ENCODE measurements around the gene PAH. TPM values are rescaled to one million over a fixed set of nuclear protein-coding genes. Genes with fewer than 3 reads are reported as not detected.

The PAH gene
- total and polyA plus RNA-seq, 2 donors (not counting 3 experiments of a cell fraction or from before 2014, with no cell fraction given) = not detected

DNA sequence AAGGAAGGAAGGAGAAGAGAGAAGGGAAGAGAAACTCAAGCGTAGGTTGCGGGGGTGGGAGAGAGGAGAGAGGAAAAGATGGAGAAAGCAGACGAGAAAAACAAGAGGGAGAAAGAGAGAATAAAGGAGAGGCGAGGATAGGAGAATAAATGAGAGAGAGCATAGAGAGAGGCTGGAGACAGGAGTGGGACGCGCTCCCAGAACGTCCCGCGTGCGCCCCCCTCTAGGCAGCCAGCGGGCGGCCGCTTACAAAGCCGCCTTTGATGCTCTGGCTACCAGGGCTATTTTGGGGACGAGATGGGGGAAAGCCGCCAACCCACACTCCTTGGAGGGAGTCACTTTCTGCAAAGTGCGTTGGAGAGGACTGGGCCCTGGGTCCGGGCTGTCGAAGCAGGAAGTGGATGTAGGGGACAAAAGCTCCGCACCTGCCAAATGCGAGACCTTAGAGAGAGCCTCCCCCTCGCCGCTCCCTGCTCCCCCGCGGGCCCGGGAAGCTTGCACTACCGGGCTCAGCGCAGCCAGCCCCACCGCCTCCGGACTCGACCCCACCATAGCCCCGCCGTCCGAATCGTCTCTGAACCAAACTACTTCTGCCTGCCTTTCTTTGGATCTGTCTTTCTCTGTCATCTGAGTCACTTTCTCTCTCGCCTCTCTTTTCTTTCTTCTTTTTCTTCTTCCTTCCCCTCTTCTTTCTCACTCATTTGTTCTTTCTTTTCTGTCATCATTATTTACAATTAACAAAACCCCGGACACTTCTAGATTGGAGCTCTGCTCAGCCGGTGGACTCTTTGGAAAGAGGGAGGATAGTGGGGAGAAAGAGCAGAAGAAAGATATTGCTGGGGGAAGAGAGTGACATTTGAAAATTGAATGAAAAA, 48.5 kb upstream of the PAH start:
- no peak overlapping the region for H3K27ac ChIP-seq (ENCODE audit: insufficient read depth, low read depth, low read length)
- H3K4me3 ChIP-seq (replicated peaks in 1 of 3; ENCODE audit: insufficient read depth in 1 of 3, low read depth in 1 of 3, low read length in 3 of 3) = no peak overlapping the region
- TF ChIP-seq, protein P1, sequence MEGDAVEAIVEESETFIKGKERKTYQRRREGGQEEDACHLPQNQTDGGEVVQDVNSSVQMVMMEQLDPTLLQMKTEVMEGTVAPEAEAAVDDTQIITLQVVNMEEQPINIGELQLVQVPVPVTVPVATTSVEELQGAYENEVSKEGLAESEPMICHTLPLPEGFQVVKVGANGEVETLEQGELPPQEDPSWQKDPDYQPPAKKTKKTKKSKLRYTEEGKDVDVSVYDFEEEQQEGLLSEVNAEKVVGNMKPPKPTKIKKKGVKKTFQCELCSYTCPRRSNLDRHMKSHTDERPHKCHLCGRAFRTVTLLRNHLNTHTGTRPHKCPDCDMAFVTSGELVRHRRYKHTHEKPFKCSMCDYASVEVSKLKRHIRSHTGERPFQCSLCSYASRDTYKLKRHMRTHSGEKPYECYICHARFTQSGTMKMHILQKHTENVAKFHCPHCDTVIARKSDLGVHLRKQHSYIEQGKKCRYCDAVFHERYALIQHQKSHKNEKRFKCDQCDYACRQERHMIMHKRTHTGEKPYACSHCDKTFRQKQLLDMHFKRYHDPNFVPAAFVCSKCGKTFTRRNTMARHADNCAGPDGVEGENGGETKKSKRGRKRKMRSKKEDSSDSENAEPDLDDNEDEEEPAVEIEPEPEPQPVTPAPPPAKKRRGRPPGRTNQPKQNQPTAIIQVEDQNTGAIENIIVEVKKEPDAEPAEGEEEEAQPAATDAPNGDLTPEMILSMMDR (IDR thresholded peaks at IDR 0.05; ENCODE audit: extremely low read depth in 1 of 2, insufficient read depth in 1 of 2, low read depth in 1 of 2, low read length in 2 of 2) = no peak
- TF ChIP-seq, protein P2, sequence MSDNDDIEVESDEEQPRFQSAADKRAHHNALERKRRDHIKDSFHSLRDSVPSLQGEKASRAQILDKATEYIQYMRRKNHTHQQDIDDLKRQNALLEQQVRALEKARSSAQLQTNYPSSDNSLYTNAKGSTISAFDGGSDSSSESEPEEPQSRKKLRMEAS (IDR thresholded peaks at IDR 0.05; ENCODE audit: insufficient read depth, insufficient read length) = no peak
- TF ChIP-seq GATA2 (IDR thresholded peaks at IDR 0.05; ENCODE audit: insufficient read depth, insufficient read length, low read depth, low read length) (no peak), EZH2 (IDR thresholded peaks at IDR 0.05; ENCODE audit: borderline replicate concordance, low read depth, low read length, severe bottlenecking) (peak; percentile 39), JUN (IDR thresholded peaks at IDR 0.05; ENCODE audit: borderline replicate concordance, insufficient read depth, insufficient read length, low read depth) (no peak), POLR2AphosphoS5 (IDR thresholded peaks at IDR 0.05; ENCODE audit: insufficient read depth, low read depth, low read length) (no peak), MYC (IDR thresholded peaks at IDR 0.05; ENCODE audit: low read depth, low read length) (no peak)
- H3K9me1 ChIP-seq (replicated peaks; ENCODE audit: control insufficient read depth, extremely low read depth, insufficient read depth, low read length) = no peaks in the 10 kb centered on the region
- no peaks in the 10 kb centered on the region for H4K20me1 ChIP-seq (replicated peaks; ENCODE audit: control insufficient read depth, extremely low read depth, insufficient read depth, low read length)
- H2AFZ ChIP-seq (ENCODE audit: low read depth, low read length) = no peak overlapping the region
- H3K4me2 ChIP-seq (ENCODE audit: insufficient read depth, low read length) = no peak overlapping the region
- no peak for DNase-seq (ENCODE audit: low read depth, low spot score)
- no TSS peak for BruUV-seq (replicated peaks)
- peaks cover 27 to 35% of the 10 kb centered on the region in 2 experiments for H3K27me3 ChIP-seq (ENCODE audit: control insufficient read depth in 2 of 2, insufficient read depth in 2 of 2, low read length in 2 of 2)
- no peaks in the 10 kb centered on the region for H3K4me1 ChIP-seq (ENCODE audit: control insufficient read depth, extremely low read depth, insufficient read depth, low read length)
- ChIA-PET CTCF (no interaction called here), POLR2A (no interaction called here)
- H3K9me3 ChIP-seq (replicated peaks; ENCODE audit: control insufficient read depth, insufficient read depth, low read length) = no peaks in the 10 kb centered on the region
- dilution Hi-C loops (cut with MboI; ENCODE audit: extremely low pct_ligation_motif_present, low sequenced_read_pairs) (no loop called here), intact Hi-C loops (cut with micrococcal nuclease) (no loop called here)
- no peaks in the 10 kb centered on the region for H3K36me3 ChIP-seq (ENCODE audit: control insufficient read depth in 2 of 2, extremely low read depth in 1 of 2, insufficient read depth in 2 of 2, low read length in 2 of 2)
- H3K79me2 ChIP-seq (ENCODE audit: control insufficient read depth, insufficient read depth, low read length) = no peaks in the 10 kb centered on the region
- H3K9ac ChIP-seq (replicated peaks; ENCODE audit: extremely low read depth, insufficient read depth, low read length) = no peak overlapping the region
- FAIRE-seq = no peak

Measured in endothelial cell of umbilical vein (primary cell).